DMS 273 treated with DMSO at 0.1 percent for 48 hours (cell line): ENCODE results near the gene FZR1.
"Not testable (repeated sequence)": the region's sequence is repeated elsewhere in the genome, so short reads cannot be mapped to it uniquely, and the experiment has no call there.

Source experiments
- DNase-seq: peaks from one replicate; lab custom pipeline; 2025; lab: John Stamatoyannopoulos, UW

FZR1 gene

DNA sequence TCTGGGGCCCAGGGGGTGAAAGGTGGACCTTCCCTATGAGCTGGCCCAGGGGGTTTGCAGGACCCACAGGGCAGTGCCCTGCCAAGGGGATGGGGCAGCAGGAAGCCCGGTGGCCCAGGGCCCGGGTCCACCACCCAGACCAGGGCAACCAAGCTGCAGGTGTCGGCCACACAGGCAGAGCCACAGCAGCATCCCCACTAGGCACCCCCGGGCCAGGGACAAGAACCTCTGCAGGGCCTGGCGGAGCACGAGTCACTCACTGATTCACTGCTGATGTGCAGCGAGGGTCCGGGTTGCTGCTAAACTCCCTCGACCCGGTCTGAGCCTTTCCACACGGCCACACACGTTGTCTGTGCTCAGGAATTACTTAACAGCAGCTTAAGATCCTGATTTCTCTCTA lies 8.8 kb downstream of the FZR1 start:
- DNase-seq: no peak

DNA sequence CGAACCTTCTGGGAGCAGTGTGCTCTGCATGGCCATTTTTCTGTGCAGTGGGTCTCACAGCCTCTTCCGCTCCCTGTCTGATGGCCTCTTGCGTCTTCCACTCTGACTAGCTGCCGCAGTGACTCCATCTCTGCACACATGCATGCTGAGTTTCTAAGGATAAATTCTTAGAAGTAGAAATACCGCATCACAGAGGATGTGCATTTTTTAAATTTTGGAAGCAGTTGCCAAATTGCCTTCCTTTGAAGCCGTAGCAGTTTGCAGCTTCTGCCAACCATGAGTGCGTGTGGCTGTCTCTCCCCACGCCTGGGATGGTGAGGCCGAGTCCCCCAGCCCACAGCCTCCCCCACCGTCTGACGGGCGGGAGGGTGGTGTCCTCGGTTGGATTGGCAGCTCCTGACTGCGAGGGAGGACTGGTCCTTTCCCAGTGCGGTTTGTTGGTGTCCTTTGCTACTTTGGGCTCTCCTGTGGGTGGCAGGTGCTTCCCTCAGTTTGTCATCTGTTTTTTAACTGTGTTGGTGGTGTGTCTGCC lies 9.8 kb downstream of the FZR1 start:
- no peak for DNase-seq

DNA sequence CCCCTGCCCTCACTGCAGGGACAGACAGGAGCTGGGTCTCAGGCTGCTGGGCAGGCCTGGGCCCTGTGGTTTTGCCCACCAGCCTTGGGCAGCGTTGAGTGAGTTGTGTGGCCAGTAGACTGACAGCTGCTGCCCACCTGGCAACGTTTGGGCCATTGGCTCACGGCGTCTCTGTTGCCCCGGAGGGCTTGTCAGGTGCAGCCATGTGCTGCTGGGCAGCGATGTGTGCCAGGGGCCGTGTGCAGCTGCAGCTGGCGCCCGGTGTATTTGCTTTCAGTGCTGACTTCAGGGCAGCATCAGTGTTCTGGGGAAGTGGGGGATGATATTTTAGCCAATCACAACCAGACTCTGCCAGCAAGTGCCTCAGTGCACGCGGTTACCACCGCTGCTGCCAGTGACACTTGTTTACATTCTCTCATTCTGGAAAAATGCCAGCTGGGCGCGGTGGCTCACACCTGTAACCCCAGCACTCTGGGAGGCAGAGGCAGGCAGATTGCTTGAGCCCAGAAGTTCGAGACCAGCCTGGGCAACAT lies 10.6 kb downstream of the FZR1 start:
- peak; percentile 19 for DNase-seq

DNA sequence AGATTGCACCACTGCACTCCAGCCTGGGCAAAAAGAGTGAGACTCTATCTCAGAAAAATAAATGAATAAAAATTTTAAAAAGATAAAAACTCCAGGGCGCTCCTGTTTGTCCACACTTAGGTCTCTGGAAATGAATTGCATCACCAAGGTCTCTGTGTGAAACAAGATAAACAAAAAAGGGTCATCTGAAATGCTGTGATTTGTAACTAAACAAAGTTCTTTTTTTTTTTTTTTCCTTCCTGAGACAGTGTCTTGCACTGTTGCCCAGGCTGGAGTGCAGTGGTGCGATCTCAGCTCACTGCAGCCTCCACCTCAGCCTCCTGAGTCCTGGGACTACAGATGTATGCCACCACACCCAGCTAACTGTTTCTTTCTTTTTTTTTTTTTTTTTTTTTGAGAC lies 11.5 kb downstream of the FZR1 start:
- no peak for DNase-seq

DNA sequence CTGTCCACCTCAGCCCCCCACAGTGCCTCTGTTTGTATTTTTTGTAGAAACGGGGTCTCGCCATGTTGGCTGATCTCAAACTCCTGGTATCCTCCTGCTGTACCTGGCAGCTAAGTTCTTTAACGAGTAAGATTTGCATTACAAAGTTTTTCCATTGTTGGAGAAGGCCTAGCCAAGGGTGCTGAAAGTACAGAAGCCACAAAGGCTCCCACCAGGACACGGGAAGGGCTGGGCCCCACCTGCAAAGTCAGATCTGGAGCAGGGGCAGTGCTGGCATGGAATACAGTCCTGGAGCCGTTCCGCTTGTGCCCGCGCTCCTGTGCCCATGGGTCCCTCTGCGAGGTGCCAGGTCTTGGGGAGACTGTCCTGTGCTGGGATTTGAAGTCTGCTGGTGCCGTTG lies 12.1 kb downstream of the FZR1 start:
- no peak for DNase-seq

DNA sequence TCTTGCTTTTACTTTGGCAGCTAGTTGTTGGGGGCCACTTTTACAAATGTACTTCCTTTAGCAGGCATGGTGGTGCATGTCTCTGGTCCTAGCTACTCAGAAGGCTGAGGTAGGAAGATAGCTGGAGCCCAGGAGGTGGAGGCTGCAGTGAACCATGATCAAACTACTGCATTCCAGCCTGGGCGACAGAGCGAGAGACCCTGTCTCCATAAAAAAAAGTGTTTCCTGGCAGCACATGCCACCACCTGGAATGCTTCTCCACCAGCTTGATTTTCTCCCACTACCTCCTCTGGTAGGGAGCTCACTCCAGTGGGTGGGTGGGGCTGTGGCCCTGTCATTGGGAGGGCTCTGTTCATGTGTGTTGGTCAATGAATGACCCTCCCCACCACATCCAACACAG lies 12.5 kb downstream of the FZR1 start:
- DNase-seq: no peak

- no peak for DNase-seq
Measured at GRCh38 chr19:3519126-3519525, 13.0 kb downstream of the FZR1 start.

- no peak for DNase-seq
Measured at GRCh38 chr19:3520166-3521103, 14.3 kb downstream of the FZR1 start.

DNA sequence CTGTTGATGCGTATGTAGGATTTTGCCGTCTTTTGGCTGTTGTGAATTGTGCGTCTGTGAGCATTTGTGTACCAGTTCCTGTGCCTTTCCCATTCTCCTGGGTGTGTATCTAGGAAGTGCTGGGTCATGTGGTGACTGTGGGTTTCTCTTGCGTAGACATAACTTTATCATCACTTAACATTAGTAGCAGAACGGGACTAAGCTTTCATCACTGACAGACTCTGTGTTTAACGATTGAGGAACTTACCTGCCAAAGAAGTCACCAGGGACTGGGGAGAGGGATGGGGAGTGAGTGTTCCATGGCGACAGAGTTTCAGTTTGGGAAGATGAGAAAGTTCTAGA lies 15.0 kb downstream of the FZR1 start:
- DNase-seq: no peak

DNA sequence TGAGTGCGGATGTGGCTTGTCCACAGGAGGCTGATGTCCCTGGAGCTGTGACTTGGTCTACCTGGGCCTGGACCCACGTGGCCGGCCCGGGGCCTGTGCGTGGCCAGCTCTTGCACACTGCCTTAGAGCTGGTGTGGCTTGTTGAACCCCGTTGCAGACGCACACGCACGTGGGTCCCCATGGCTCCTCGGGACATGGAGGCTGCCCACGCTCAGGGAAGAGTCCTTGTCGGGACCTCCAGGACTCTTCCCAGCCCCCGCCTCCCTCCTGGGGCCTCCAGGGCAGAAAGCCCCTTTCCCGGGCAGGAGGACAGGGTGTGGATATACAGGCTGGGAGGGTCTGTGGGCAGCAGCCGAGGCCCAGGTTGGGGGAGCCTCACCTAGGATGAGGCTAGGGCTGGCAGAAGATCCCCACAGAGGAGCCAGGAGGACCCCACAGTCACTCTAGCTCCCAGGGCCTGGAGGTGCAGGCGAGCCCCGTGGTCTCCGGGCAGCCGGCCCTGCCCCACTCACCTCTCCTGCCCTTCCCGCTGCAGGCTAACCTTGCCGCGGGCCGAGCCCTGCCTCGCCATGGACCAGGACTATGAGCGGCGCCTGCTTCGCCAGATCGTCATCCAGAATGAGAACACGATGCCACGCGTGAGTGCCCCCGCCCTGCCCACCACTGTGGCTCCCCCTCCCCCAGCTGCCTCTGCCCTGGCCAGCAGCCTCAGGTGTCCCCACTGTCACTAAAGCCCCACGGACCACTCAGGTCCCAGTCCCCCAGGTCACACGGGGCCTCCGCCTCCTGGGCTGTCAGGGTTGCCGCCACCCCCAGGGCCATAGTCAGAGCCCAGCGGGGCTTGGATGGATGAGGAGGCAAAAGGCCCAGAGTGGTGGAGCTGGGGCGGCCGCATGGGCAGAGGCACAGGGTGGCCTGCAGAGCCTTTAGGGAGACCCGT lies 16.6 kb downstream of the FZR1 start:
- no peak for DNase-seq

DNA sequence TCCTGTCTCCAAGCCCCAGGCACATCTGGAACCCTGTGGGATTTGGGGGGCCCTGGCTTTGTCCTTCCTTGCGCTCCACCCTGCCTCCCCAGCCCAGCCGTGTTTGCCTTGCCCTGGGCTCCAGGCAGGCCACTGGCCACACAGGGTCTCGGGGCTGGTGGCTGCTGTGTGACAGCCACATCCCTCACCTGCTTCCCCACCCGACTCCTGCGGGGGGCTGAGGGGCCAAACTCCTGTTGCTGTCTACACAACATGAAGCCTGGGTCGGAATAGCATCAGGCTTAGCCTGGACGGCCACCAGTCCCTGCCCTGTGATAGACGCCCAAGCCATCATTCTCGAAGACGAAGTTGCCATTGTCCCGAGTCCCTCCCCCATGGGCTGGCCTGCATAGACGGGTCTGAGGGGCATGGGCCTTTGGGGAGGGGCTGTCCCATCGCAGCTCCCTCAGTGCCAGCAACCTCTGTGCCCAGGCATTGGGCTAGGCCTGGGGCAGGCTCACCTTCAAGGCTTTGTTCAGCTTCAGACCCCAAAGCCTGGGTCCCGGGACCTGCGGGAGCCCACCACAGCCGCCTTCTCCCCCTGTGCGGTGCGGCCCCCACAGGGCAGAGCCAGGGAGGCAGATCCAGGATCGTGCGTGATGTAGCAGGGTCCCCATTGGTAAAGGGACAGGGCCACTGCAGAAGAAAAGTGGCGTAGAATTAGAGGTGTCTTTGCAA lies 17.4 kb downstream of the FZR1 start:
- no peak for DNase-seq

GRCh38 chr19:3524078-3524842 lies 18.1 kb downstream of the FZR1 start:
- DNase-seq: no peak

DNA sequence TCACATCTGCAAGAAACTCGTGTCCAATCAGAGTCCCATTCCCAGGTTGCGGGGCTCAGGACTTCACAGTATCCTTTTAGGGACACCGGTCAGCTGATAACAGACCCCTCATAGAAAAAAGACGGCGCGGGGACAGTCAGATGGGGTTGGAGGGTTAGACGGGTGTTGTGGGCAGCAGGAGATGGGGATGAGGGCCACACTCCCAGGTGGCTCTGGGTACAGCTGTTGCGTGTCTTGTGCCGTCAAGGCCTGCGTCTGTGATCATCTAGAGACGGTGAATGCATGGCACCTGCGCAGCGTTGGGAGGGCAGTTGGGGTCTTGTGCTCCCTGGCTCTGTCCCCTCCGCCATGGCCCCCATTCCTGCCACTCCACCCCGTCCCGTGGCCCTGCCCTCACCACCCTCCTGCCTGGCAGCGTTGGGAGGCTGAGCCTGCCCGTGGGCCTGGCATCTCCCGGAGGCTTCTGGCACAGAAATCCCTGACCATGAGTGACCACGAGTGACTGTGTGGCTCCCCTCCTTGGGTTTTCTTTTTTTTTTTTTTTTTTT lies 18.9 kb downstream of the FZR1 start:
- DNase-seq: no peak

- no peak for DNase-seq
Measured at GRCh38 chr19:3526507-3527237, 20.6 kb downstream of the FZR1 start.

GRCh38 chr19:3527238-3527910 lies 21.3 kb downstream of the FZR1 start:
- no peak for DNase-seq

- no peak for DNase-seq
Measured at GRCh38 chr19:3528080-3528479, 22.0 kb downstream of the FZR1 start.

DNA sequence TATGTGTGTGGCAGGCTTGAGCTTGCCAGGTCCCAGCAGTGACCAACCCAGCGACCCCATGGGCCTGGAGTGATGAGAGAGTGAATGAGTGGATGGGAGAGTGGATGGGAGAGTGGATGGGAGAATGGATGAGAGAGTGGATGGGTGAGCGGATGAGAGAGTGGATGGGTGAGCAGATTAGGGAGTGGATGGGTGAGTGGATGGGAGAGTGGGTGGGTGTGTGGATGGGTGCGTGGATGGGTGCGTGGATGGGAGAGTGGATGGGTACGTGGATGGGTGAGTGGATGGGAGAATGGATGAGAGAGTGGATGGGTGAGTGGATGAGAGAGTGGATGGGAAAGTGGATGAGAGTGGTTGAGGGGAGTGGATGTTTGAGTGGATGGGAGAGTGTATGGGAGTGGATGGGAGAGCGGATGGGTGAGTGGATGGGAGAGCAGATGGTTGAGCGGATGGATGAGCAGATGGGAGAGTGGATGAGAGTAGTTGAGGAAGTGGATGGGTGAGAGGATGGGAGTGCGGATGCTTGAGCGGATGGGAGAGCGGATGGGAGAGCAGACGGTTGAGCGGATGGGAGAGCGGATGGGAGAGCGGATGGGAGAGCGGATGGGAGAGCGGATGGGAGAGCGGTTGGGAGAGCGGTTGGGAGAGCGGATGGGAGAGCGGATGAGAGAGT lies 22.6 kb downstream of the FZR1 start:
- no peak for DNase-seq

DNA sequence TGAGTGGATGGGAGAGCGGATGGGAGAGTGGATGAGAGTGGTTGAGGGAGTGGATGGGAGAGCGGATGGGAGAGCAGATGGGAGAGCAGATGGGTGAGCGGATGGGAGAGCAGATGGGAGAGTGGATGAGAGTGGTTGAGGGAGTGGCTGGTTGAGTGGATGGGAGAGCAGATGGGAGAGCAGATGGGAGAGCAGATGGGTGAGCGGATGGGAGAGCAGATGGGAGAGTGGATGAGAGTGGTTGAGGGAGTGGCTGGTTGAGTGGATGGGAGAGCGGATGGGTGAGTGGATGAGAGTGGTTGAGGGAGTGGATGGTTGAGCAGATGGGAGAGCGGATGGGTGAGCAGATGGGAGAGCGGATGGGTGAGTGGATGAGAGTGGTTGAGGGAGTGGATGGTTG lies 23.2 kb downstream of the FZR1 start:
- not testable (repeated sequence) for DNase-seq

GRCh38 chr19:3530389-3530788 lies 24.3 kb downstream of the FZR1 start:
- no peak for DNase-seq
